Activated CD8-positive, alpha-beta T cell treated with anti-CD3 and anti-CD28 coated beads, Interleukin-2, amount 10 ng/mL, durations not matched to agents 7 days and 5 days (primary cell): Measurements from ENCODE around the gene ZNF689. TPM values are rescaled to one million over a fixed set of nuclear protein-coding genes. Genes with fewer than 3 reads are reported as not detected.

ENCODE experiments used
- ATAC-seq: fragments of 150-1000 bp; cut with Tn5 transposase; one replicate; pipeline ENCODE4 v1.10.0; 2021; ENCODE audit warnings: moderate library complexity
- CTCF ChIA-PET: fragments of 350-600 bp; sonication (Branson Sonifier 250); formaldehyde crosslinking; loops from one replicate; lab custom pipeline; 2021; ENCODE audit warnings: antibody characterized with exemption; lab: Charles Lee
- POLR2A ChIA-PET: fragments of 350-600 bp; sonication (Branson Sonifier 250); formaldehyde crosslinking; loops from one replicate; lab custom pipeline; 2021; ENCODE audit warnings: antibody characterized with exemption; lab: Charles Lee
- DNase-seq: peaks from one replicate; pipeline ENCODE4 v3.0.0-alpha.2; 2020
- H3K27ac Mint-ChIP-seq: one replicate; pipeline ENCODE4 v1.8.0; 2021; ENCODE audit warnings: mild to moderate bottlenecking, mixed read lengths
- H3K27me3 Mint-ChIP-seq: one replicate; pipeline ENCODE4 v1.8.0; 2021; ENCODE audit warnings: low read depth, mixed read lengths
- H3K36me3 Mint-ChIP-seq: one replicate; pipeline ENCODE4 v1.8.0; 2021; ENCODE audit warnings: low read depth, mixed read lengths
- H3K4me1 Mint-ChIP-seq: one replicate; pipeline ENCODE4 v1.8.0; 2021; ENCODE audit warnings: low read depth, mixed read lengths
- H3K4me3 Mint-ChIP-seq: one replicate; pipeline ENCODE4 v1.8.0; 2021; ENCODE audit warnings: mild to moderate bottlenecking, mixed read lengths
- H3K9me3 Mint-ChIP-seq: one replicate; pipeline ENCODE4 v1.8.0; 2022; ENCODE audit warnings: mixed read lengths; ENCODE audit not compliant: insufficient read depth
- total RNA-seq, 2 experiments: library from RNA; stranded (reverse); gene quantifications; one replicate each; pipeline ENCODE4 v1.2.3, GENCODE V29; 2021

ZNF689 gene
- total RNA-seq, 2 experiments from 2014 or later = 12.0 to 13.4 TPM

- Mint-ChIP-seq H3K27ac (peak overlapping the region; percentile 95), H3K4me1 (peaks cover 56% of the 10 kb centered on the region), H3K27me3 (no peaks in the 10 kb centered on the region), H3K9me3 (no peaks in the 10 kb centered on the region), H3K4me3 (no peak overlapping the region), H3K36me3 (peaks cover 40% of the 10 kb centered on the region)
- ChIA-PET CTCF (interaction anchor here (1.1 to 5.1 kb wide), 4 partner anchors 17 to 141 kb away, joined by 3 to 34 read pairs (median 6); partner anchors contain the start of gene ZNF747), POLR2A (interaction anchor here (1.2 to 1.8 kb wide), 2 partner anchors 18 to 19 kb away, joined by 6 to 15 read pairs; partner anchors contain the start of genes ZNF688 and ZNF747)
- no peak for ATAC-seq
- no peak for DNase-seq
These were observed 57.2 kb downstream of the ZNF689 start for GRCh38 chr16:30552956-30553355.

Other genes with a start within 250 kb of the ZNF689 start
- gene TBC1D10B, start 239.9 kb downstream of the ZNF689 start, total RNA-seq = 10 to 100 TPM; 75.4 to 75.7 TPM
- gene MYL11, start 235.6 kb downstream of the ZNF689 start, total RNA-seq = 1 to 10 TPM in 1 of 2 experiments, not detected in 1; 1.3 TPM
- gene SEPTIN1, start 227.8 kb downstream of the ZNF689 start, total RNA-seq = 100 to 1,000 TPM; 321 to 342 TPM
- gene ZNF48, start 215.0 kb downstream of the ZNF689 start, total RNA-seq = 10 to 100 TPM; 13.5 to 13.8 TPM
- gene ZNF771, start 202.8 kb downstream of the ZNF689 start, total RNA-seq = 1 to 10 TPM; 3.3 to 3.9 TPM
- gene DCTPP1, start 180.4 kb downstream of the ZNF689 start, total RNA-seq = 10 to 100 TPM; 87.3 to 92.8 TPM
- gene SEPHS2, start 164.5 kb downstream of the ZNF689 start, total RNA-seq = 10 to 100 TPM; 64.6 to 68.7 TPM
- gene ITGAL, start 137.6 kb downstream of the ZNF689 start, total RNA-seq = 100 to 1,000 TPM; 458 to 471 TPM
- 1 to 10 TPM; 6.7 to 7.0 TPM for gene ZNF768, start 83.8 kb downstream of the ZNF689 start, total RNA-seq
- 10 to 100 TPM in 1 of 2 experiments, 1 to 10 TPM in 1; 8.9 to 10.8 TPM for gene ZNF747, start 75.5 kb downstream of the ZNF689 start, total RNA-seq
- gene ZNF764, start 52.0 kb downstream of the ZNF689 start, total RNA-seq = 10 to 100 TPM; 15.2 to 15.4 TPM
- gene ZNF688, start 38.7 kb downstream of the ZNF689 start, total RNA-seq = 10 to 100 TPM; 12.5 to 13.4 TPM
- gene ZNF785, start 24.7 kb downstream of the ZNF689 start, total RNA-seq = 10 to 100 TPM; 11.7 to 13.7 TPM
- gene PRR14, start 40.6 kb upstream of the ZNF689 start, total RNA-seq = 10 to 100 TPM; 87.6 to 91.4 TPM
- 100 to 1,000 TPM in 1 of 2 experiments, 10 to 100 TPM in 1; 85.2 to 100 TPM for gene FBRS, start 48.0 kb upstream of the ZNF689 start, total RNA-seq
- gene SRCAP, start 88.8 kb upstream of the ZNF689 start, total RNA-seq = 10 to 100 TPM; 75.2 to 76.0 TPM
- 10 to 100 TPM; 42.1 to 43.7 TPM for gene PHKG2, start 138.0 kb upstream of the ZNF689 start, total RNA-seq
- gene CFAP119, start 151.7 kb upstream of the ZNF689 start, total RNA-seq = 1 to 10 TPM; 4.4 to 4.8 TPM
- gene RNF40, start 151.9 kb upstream of the ZNF689 start, total RNA-seq = 100 to 1,000 TPM; 100 to 102 TPM
- gene ZNF629, start 176.8 kb upstream of the ZNF689 start, total RNA-seq = 1 to 10 TPM; 1.7 to 1.9 TPM